ENCODE results near the gene BIN2. TPM values are rescaled to one million over a fixed set of nuclear protein-coding genes. Genes with fewer than 3 reads are reported as not detected.
A peak's percentile ranks its signal among the peaks of the same experiment; 100 is the strongest.

BIN2 gene
- total and polyA plus RNA-seq, 9 of the 15 experiments (the other 6 are each of a cell fraction or from before 2014, with no cell fraction given) = 0.04 to 0.39 (median 0.25) TPM; not detected in 1

DNA sequence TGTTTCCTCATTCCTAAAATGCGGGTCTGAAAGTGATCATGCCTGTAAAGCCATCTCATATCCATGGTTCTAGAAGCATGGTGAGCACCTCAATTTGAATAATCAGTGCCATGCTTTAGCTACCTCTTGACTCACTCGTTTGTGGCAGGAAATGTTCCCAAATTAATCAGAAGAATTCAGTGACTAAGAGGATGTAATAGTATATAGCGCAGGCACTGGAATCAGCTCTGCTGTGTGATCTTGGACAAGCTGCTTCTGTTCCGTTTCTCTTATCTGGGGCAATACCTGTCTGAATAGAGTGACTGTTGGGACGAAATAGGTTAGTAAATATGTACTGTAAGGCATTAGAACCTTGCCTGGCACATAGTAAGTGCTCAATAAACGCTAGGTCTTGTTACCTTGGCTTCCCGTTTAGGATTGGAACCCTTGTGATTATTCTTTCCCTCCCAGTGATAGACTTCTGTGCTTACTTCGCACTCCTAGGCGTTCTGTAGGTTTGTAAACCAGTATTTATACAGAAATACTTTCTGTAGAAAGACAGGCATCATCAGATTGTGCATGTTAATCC is 52.9 kb downstream of the BIN2 start:
- no peaks in the 10 kb centered on the region; the same call in 1 of the 2 replicates for H4K20me1 ChIP-seq (replicated peaks; ENCODE audit: control insufficient read depth, insufficient read depth, low read length)
- ATAC-seq (no peak), FAIRE-seq (no peak), DNase-seq (ENCODE audit: extremely low read depth in 1 of 4, low spot score in 3 of 4) (no peak)
- peak overlapping the region; percentile 64 to 93; a peak in 3 of 4 replicates for H3K9ac ChIP-seq (ENCODE audit: insufficient read depth in 1 of 2, low read depth in 2 of 2, low read length in 2 of 2)
- no TSS peak for BruUV-seq (replicated peaks)
- peak overlapping the region; percentile 97 for H2AFZ ChIP-seq (ENCODE audit: low read depth, low read length)
- WGBS (ENCODE audit: insufficient coverage, low coverage, missing lambda C conversion rate) = 33% methylated on average over 9 of the region's 9 CpGs
- no peak overlapping the region for H3K27ac ChIP-seq (ENCODE audit: extremely low read depth, low read depth, low read length)
- H3K79me2 ChIP-seq (ENCODE audit: control insufficient read depth, insufficient read depth, low read length) = peaks cover 21% of the 10 kb centered on the region
- peaks cover 5% of the 10 kb centered on the region; the same call in 1 of the 3 replicates for H3K36me3 ChIP-seq (ENCODE audit: control insufficient read depth, insufficient read depth, low read length)
- H3K9me3 ChIP-seq (replicated peaks; ENCODE audit: control insufficient read depth, insufficient read depth, low read depth, low read length) = no peaks in the 10 kb centered on the region
- no peaks in the 10 kb centered on the region for H3K9me1 ChIP-seq (ENCODE audit: control insufficient read depth, insufficient read depth, low read length)
- H3K4me3 ChIP-seq = peak overlapping the region; percentile 80
- intact Hi-C loops (cut with micrococcal nuclease) = no loop called here
- H3K4me2 ChIP-seq (ENCODE audit: insufficient read depth, low read length) = peak overlapping the region; percentile 94
- CTCF ChIA-PET (ENCODE audit: low intra/inter-chr PET ratio) = interaction anchor here (2.7 kb wide), 1 partner anchor 70 kb away, joined by 34 read pairs; no protein-coding TSS in a partner anchor
- peaks cover 17 to 18% of the 10 kb centered on the region in 2 experiments; a peak in 4 of 5 replicates for H3K4me1 ChIP-seq (replicated peaks in 1 of 2; ENCODE audit: control insufficient read depth in 2 of 2, insufficient read depth in 2 of 2, low read length in 2 of 2)
- POLR2A ChIA-PET = interaction anchor here (0.6 to 0.8 kb wide), 2 partner anchors 53 to 70 kb away, joined by 3 read pairs; partner anchors contain the start of gene POU6F1
- no peaks in the 10 kb centered on the region for H3K27me3 ChIP-seq (ENCODE audit: control insufficient read depth in 2 of 2, insufficient read depth in 2 of 2, low read length in 2 of 2)
- in situ Hi-C loops (cut with MboI) = no loop called here
- no peak for TF ChIP-seq TARDBP (IDR thresholded peaks at IDR 0.05)
- TF ChIP-seq DIDO1 (tag; IDR thresholded peaks at IDR 0.05; ENCODE audit: low read depth) = no peak
- no peak for TF ChIP-seq ZNF431 (CRISPR knock-in tag; IDR thresholded peaks at IDR 0.05)
- peak; percentile 62 for TF ChIP-seq RBM25 (IDR thresholded peaks at IDR 0.05; ENCODE audit: low read depth, low read length, severe bottlenecking)
- 0 out of 4 replicates have a peak, but pooled peaks of 1 of the 2 experiments have one; percentile 19 for TF ChIP-seq RCOR1 (IDR thresholded peaks at IDR 0.05; ENCODE audit: borderline replicate concordance in 1 of 2, low read depth in 2 of 2, low read length in 2 of 2)
- peak; percentile 41; the same call in 1 of the 2 replicates for TF ChIP-seq BCOR (IDR thresholded peaks at IDR 0.05)
- no peak for TF ChIP-seq HNRNPLL (IDR thresholded peaks at IDR 0.05; ENCODE audit: low read depth, low read length, poor library complexity, severe bottlenecking)
- TF ChIP-seq HDAC2 (IDR thresholded peaks at IDR 0.05) = 0 out of 2 replicates have a peak, but pooled peaks have one; percentile 14
- no peak for TF ChIP-seq BRD4 (IDR thresholded peaks at IDR 0.05)
- TF ChIP-seq, protein P1, sequence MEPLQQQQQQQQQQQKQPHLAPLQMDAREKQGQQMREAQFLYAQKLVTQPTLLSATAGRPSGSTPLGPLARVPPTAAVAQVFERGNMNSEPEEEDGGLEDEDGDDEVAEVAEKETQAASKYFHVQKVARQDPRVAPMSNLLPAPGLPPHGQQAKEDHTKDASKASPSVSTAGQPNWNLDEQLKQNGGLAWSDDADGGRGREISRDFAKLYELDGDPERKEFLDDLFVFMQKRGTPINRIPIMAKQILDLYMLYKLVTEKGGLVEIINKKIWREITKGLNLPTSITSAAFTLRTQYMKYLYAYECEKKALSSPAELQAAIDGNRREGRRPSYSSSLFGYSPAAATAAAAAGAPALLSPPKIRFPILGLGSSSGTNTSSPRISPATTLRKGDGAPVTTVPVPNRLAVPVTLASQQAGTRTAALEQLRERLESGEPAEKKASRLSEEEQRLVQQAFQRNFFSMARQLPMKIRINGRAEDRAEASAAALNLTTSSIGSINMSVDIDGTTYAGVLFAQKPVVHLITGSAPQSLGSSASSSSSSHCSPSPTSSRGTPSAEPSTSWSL (CRISPR knock-in tag; IDR thresholded peaks at IDR 0.05; ENCODE audit: borderline replicate concordance) = no peak
- TF ChIP-seq CSDE1 (IDR thresholded peaks at IDR 0.05) = no peak
- TF ChIP-seq ZNF398 (CRISPR knock-in tag; IDR thresholded peaks at IDR 0.05) = no peak
- TF ChIP-seq RERE (CRISPR knock-in tag; IDR thresholded peaks at IDR 0.05; ENCODE audit: borderline replicate concordance) = no peak
- peak; percentile 40 to 47; a peak in 3 of 4 replicates for TF ChIP-seq KDM1A (IDR thresholded peaks at IDR 0.05)

Measured in K562 (cell line).